PC-3 (cell line): ENCODE data around the gene NR2F6. TPM values are rescaled to one million over a fixed set of nuclear protein-coding genes. Genes with fewer than 3 reads are reported as not detected.

Experiments used
- ATAC-seq: fragments of 200-7000 bp; cut with Tn5 transposase; 2 replicates; pipeline ENCODE4 v1.9.1; 2020; ENCODE audit warnings: mild to moderate bottlenecking, moderate library complexity
- BruUV-seq: library from RNA; stranded (reverse); fragments of 400-500 nt; replicated peaks from 2 replicates; lab custom pipeline; 2021; lab: Mats Ljungman, UMichigan
- CTCF ChIA-PET: fragments of 300-600 bp; sonication (Branson Sonifier 250); formaldehyde crosslinking; loops from one replicate; lab custom pipeline; 2022; ENCODE audit warnings: antibody characterized with exemption; lab: Charles Lee
- POLR2A ChIA-PET: fragments of 300-600 bp; sonication (Branson Sonifier 250); formaldehyde crosslinking; loops from one replicate; lab custom pipeline; 2022; ENCODE audit warnings: antibody characterized with exemption; ENCODE audit not compliant: unreplicated experiment; lab: Charles Lee
- DNase-seq: peaks from one replicate; pipeline ENCODE4 v3.0.0-alpha.2; 2015
- H2AFZ ChIP-seq: fragments of 300-600 bp; sonication (generic); 2 replicates; pipeline ENCODE4 v1.6.0; 2016; ENCODE audit warnings: antibody characterized with exemption, low read length
- H3F3A ChIP-seq: fragments of 300-600 bp; sonication (generic); one replicate; pipeline ENCODE4 v1.6.0; 2017; ENCODE audit warnings: antibody characterized with exemption, low read length, control low read depth, mild to moderate bottlenecking; ENCODE audit not compliant: unreplicated experiment
- H3K27ac ChIP-seq: fragments of 300-600 bp; sonication (generic); 2 replicates; pipeline ENCODE4 v1.5.1; 2016; ENCODE audit warnings: mild to moderate bottlenecking, low read length
- H3K27me3 ChIP-seq: fragments of 300-600 bp; sonication (generic); 2 replicates; pipeline ENCODE4 v1.6.1; 2016; ENCODE audit warnings: low read length, mixed read lengths
- H3K36me3 ChIP-seq: fragments of 300-600 bp; sonication (generic); 2 replicates; pipeline ENCODE4 v1.6.1; 2016; ENCODE audit warnings: low read depth, mixed run types, low read length, mixed read lengths
- H3K4me1 ChIP-seq: fragments of 300-600 bp; sonication (generic); 2 replicates; pipeline ENCODE4 v1.5.1; 2016; ENCODE audit warnings: low read length; ENCODE audit not compliant: insufficient read depth
- H3K4me2 ChIP-seq: fragments of 300-600 bp; sonication (generic); 2 replicates; pipeline ENCODE4 v1.6.0; 2016; ENCODE audit warnings: low read length
- H3K4me3 ChIP-seq: fragments of 300-600 bp; sonication (generic); 2 replicates; pipeline ENCODE4 v1.5.1; 2016; ENCODE audit warnings: mild to moderate bottlenecking, low read length, mixed read lengths
- H3K79me2 ChIP-seq: fragments of 300-600 bp; sonication (generic); 2 replicates; pipeline ENCODE4 v1.6.1; 2017; ENCODE audit warnings: low read length, mixed read lengths
- H3K9ac ChIP-seq: fragments of 300-600 bp; sonication (generic); 2 replicates; pipeline ENCODE4 v1.6.0; 2016; ENCODE audit warnings: mild to moderate bottlenecking, low read length
- H3K9me2 ChIP-seq: fragments of 300-600 bp; sonication (generic); replicated peaks from 2 replicates; pipeline ENCODE4 v1.6.1; 2016; ENCODE audit warnings: mixed run types, low read length, mixed read lengths
- H3K9me3 ChIP-seq: fragments of 300-600 bp; sonication (generic); 2 replicates; pipeline ENCODE4 v1.6.1; 2016; ENCODE audit warnings: low read length, mixed read lengths
- H4K20me1 ChIP-seq: fragments of 300-600 bp; sonication (generic); 2 replicates; pipeline ENCODE4 v1.6.1; 2016; ENCODE audit warnings: low read length, mixed read lengths
- CTCF ChIP-seq: fragments of 300-600 bp; sonication (generic); conservative IDR thresholded peaks from 2 replicates; pipeline ENCODE4 v1.5.1; 2017; ENCODE audit warnings: antibody characterized with exemption, low read depth, mild to moderate bottlenecking, low read length
- EZH2 ChIP-seq: fragments of 300-600 bp; sonication (generic); IDR thresholded peaks from one replicate; pipeline ENCODE4 v1.6.1; 2017; ENCODE audit warnings: antibody characterized with exemption, mild to moderate bottlenecking, low read length; ENCODE audit not compliant: unreplicated experiment
- EZH2phosphoT487 ChIP-seq: fragments of 300-600 bp; sonication (generic); IDR thresholded peaks from 2 replicates; pipeline ENCODE4 v1.6.1; 2018; ENCODE audit warnings: mild to moderate bottlenecking, antibody characterized with exemption, low read length, borderline replicate concordance
- intact Hi-C: fragments of 100-400 bp; cut with micrococcal nuclease; formaldehyde crosslinking; loops from 2 replicates; pipeline ENCODE4 v1.9.0; 2023
- total RNA-seq: library from RNA; depleted of rRNA; stranded (reverse); fragments of >200 nt; gene quantifications from 2 replicates; pipeline ENCODE4 v1.2.3, GENCODE V29; 2014

NR2F6 gene
- total RNA-seq, 1 experiment from 2014 or later: 134 TPM

- CTCF ChIA-PET: no interaction called here
- Histone ChIP-seq H3K36me3 (peaks cover 7% of the 10 kb centered on the region; the same call in 1 of the 2 replicates), H3K4me3 (no peak overlapping the region), H3K27ac (no peak overlapping the region), H3K4me1 (peaks cover 18% of the 10 kb centered on the region), H3K27me3 (no peaks in the 10 kb centered on the region), H3K9me3 (no peaks in the 10 kb centered on the region), H3K9me2 (no peaks in the 10 kb centered on the region), H3K79me2 (no peaks in the 10 kb centered on the region), H4K20me1 (no peaks in the 10 kb centered on the region), H3K4me2 (no peak overlapping the region), H2AFZ (no peak overlapping the region), H3F3A (no peaks in the 10 kb centered on the region), H3K9ac (no peak overlapping the region)
- no TSS peak for BruUV-seq
- no peak for TF ChIP-seq CTCF
- TF ChIP-seq EZH2: no peak
- no peak for TF ChIP-seq EZH2phosphoT487
- ATAC-seq (no peak), DNase-seq (no peak)
- POLR2A ChIA-PET: no interaction called here
- intact Hi-C loops: loop anchor here (10.0 kb wide), 1 partner anchor 91 kb away; no protein-coding TSS in a partner anchor
Measured at GRCh38 chr19:17293605-17294004, 47.9 kb upstream of the NR2F6 start.

GRCh38 chr19:17292301-17293074, 46.8 kb upstream of the NR2F6 start:
- H3K79me2 ChIP-seq: no peaks in the 10 kb centered on the region
- TF ChIP-seq CTCF: peak; percentile 56; the same call in 1 of the 2 replicates
- TF ChIP-seq EZH2phosphoT487: no peak
- no peak for TF ChIP-seq EZH2
- H3K36me3 ChIP-seq: peaks cover 7% of the 10 kb centered on the region; the same call in 1 of the 2 replicates
- intact Hi-C loops: loop anchor here (10.0 kb wide), 1 partner anchor 92 kb away; no protein-coding TSS in a partner anchor
- H3K4me1 ChIP-seq: peaks cover 18% of the 10 kb centered on the region
- ATAC-seq: peak; percentile 61
- H3K4me3 ChIP-seq: no peak overlapping the region
- no peak overlapping the region for H3K4me2 ChIP-seq
- ChIA-PET POLR2A (no interaction called here), CTCF (no interaction called here)
- no TSS peak for BruUV-seq
- no peaks in the 10 kb centered on the region for H4K20me1 ChIP-seq
- no peak overlapping the region for H3K27ac ChIP-seq
- no peaks in the 10 kb centered on the region for H3F3A ChIP-seq
- no peak overlapping the region for H2AFZ ChIP-seq
- no peaks in the 10 kb centered on the region for H3K27me3 ChIP-seq
- H3K9ac ChIP-seq: no peak overlapping the region
- no peaks in the 10 kb centered on the region for H3K9me2 ChIP-seq
- peak; percentile 72 for DNase-seq
- no peaks in the 10 kb centered on the region for H3K9me3 ChIP-seq

GRCh38 chr19:17289489-17289888, 43.8 kb upstream of the NR2F6 start:
- TF ChIP-seq CTCF (no peak), EZH2 (no peak), EZH2phosphoT487 (no peak)
- H3K27me3 ChIP-seq: no peaks in the 10 kb centered on the region
- no peak overlapping the region for H2AFZ ChIP-seq
- H3K36me3 ChIP-seq: 0 out of 2 replicates have a peak, but pooled peaks cover 5% of the 10 kb centered on the region
- DNase-seq: peak; percentile 24
- H3K79me2 ChIP-seq: no peaks in the 10 kb centered on the region
- H3F3A ChIP-seq: no peaks in the 10 kb centered on the region
- no peak overlapping the region for H3K4me3 ChIP-seq
- no peaks in the 10 kb centered on the region for H3K9me2 ChIP-seq
- H4K20me1 ChIP-seq: no peaks in the 10 kb centered on the region
- intact Hi-C loops: no loop called here
- no peaks in the 10 kb centered on the region for H3K9me3 ChIP-seq
- no TSS peak for BruUV-seq
- ChIA-PET CTCF (interaction anchor here (0.6 kb wide), 1 partner anchor 388 kb away, joined by 3 read pairs; no protein-coding TSS in a partner anchor), POLR2A (no interaction called here)
- H3K4me1 ChIP-seq: no peaks in the 10 kb centered on the region
- no peak overlapping the region for H3K9ac ChIP-seq
- H3K4me2 ChIP-seq: no peak overlapping the region
- H3K27ac ChIP-seq: no peak overlapping the region
- ATAC-seq: peak; percentile 42; the same call in 1 of the 2 replicates
